ENCODE results near the gene SPTBN4.

Gene SPTBN4

DNA sequence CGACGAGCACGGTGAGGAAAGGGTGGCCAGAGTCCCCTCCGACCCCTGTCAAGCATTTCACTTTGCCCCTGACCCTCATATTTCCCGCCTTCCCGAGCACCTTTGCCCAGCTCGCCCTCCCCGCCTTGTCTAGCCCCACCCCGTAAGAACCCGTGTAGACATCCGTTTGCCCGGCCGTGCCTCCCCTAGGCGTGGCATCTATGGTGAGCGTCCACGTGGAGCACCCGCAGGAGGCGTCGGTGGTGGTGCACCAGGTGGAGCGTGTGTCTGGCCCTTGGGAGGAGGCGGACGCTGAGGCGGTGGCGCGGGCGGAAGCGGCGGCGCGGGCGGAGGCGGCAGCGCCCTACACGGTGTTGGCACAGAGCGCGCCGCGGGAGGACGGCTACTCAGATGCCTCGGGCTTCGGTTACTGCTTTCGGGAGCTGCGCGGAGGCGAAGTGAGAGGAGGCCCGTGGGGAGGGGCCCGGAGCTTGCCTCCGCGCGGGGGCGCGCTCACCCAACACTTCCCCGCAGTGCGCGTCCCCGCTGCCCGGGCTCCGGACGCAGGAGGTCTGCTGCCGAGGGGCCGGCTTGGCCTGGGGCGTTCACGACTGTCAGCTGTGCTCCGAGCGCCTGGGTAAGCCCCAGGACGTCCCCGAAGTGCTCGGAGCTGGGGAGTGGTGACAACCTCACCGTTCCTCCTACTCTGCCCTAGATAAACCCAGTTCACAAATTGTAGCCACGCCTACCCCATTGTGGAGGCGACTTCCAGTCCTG lies 138.6 kb downstream of the SPTBN4 start:
- H3K4me3 ChIP-seq (IDR thresholded peaks at IDR 0.05; ENCODE audit: insufficient read depth, low read depth, low read length): no peak overlapping the region
- TF ChIP-seq, protein P1, sequence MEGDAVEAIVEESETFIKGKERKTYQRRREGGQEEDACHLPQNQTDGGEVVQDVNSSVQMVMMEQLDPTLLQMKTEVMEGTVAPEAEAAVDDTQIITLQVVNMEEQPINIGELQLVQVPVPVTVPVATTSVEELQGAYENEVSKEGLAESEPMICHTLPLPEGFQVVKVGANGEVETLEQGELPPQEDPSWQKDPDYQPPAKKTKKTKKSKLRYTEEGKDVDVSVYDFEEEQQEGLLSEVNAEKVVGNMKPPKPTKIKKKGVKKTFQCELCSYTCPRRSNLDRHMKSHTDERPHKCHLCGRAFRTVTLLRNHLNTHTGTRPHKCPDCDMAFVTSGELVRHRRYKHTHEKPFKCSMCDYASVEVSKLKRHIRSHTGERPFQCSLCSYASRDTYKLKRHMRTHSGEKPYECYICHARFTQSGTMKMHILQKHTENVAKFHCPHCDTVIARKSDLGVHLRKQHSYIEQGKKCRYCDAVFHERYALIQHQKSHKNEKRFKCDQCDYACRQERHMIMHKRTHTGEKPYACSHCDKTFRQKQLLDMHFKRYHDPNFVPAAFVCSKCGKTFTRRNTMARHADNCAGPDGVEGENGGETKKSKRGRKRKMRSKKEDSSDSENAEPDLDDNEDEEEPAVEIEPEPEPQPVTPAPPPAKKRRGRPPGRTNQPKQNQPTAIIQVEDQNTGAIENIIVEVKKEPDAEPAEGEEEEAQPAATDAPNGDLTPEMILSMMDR (conservative IDR thresholded peaks at IDR 0.05; ENCODE audit: low read depth, low read length): 0 out of 2 replicates have a peak, but pooled peaks have one; percentile 21
- H3K9ac ChIP-seq: peak overlapping the region; percentile 56
- H3K36me3 ChIP-seq (ENCODE audit: insufficient read depth): no peaks in the 10 kb centered on the region
- peak overlapping the region; percentile 67 for H3K27ac ChIP-seq
- H2AFZ ChIP-seq (ENCODE audit: low read depth): peak overlapping the region; percentile 51
- H3K27me3 ChIP-seq (ENCODE audit: insufficient read depth, low read depth): peaks cover 12% of the 10 kb centered on the region
- H3K4me1 ChIP-seq (ENCODE audit: low read depth, poor library complexity, severe bottlenecking): peaks cover 51% of the 10 kb centered on the region
- H4K20me1 ChIP-seq (ENCODE audit: insufficient read depth): no peaks in the 10 kb centered on the region
- no peaks in the 10 kb centered on the region for H3K79me2 ChIP-seq (ENCODE audit: insufficient read depth, low read depth)
- peak overlapping the region; percentile 79 for H3K4me2 ChIP-seq

DNA sequence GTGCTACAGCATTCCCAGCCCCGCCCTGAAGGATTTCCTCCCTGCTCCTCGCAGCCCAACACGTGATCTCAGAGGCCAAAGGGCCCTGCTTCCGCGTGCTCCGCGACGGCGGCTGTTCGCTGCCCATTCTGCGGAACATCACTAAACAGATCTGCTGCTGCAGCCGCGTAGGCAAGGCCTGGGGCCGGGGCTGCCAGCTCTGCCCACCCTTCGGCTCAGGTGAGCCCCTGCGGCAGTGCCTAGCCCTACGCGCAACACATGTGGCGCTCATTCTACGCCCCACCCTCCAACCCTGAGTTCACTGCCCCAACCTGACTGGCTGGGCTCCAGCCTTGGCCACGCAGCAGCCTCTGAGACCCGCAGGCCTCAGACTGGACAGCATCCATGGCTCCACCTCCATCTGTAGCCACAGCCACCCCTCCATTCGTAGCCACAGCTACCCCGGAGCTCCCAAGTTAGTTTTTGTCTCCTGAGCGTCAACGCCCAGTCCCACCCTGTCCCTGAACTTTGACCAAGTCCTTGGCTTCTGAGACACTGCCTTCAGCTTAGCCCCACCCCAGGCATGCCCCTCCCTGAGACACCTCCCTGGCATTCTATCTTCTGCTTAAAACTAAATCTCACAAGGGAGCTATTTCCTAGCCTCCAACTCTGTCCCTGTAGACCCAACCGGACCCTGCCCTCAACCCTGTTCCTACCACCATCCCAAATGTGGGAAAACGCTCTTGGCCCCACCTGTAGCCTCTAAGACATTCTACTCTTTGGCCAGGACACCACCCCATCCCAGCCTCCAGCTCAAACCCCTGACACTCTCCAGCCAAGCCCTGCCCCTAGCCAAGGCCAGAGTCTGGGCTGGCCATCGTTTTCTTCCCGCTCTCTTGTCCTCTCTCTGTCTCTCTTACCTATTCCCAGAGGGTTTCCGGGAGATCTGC lies 140.8 kb downstream of the SPTBN4 start:
- Histone ChIP-seq H2AFZ (ENCODE audit: low read depth) (no peak overlapping the region), H3K9ac (no peak overlapping the region), H3K4me3 (IDR thresholded peaks at IDR 0.05; ENCODE audit: insufficient read depth, low read depth, low read length) (no peak overlapping the region), H3K4me1 (ENCODE audit: low read depth, poor library complexity, severe bottlenecking) (peaks cover 41% of the 10 kb centered on the region), H3K36me3 (ENCODE audit: insufficient read depth) (no peaks in the 10 kb centered on the region), H3K27ac (no peak overlapping the region), H3K27me3 (ENCODE audit: insufficient read depth, low read depth) (no peaks in the 10 kb centered on the region), H3K79me2 (ENCODE audit: insufficient read depth, low read depth) (no peaks in the 10 kb centered on the region), H3K4me2 (no peak overlapping the region), H4K20me1 (ENCODE audit: insufficient read depth) (no peaks in the 10 kb centered on the region)
- TF ChIP-seq, protein P1 (conservative IDR thresholded peaks at IDR 0.05; ENCODE audit: low read depth, low read length): no peak

DNA sequence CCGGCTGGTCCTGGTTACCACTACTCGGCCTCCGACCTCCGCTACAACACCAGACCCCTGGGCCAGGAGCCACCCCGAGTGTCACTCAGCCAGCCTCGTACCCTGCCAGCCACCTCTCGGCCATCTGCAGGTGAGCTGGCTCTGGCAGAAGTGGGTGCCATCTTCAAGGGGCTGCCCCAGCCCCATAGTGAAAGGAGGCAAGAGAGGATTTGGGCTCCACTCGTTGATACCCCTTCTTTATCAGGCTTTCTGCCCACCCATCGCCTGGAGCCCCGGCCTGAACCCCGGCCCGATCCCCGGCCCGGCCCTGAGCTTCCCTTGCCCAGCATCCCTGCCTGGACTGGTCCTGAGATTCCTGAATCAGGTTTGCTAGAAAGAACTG lies 141.4 kb downstream of the SPTBN4 start:
- no peaks in the 10 kb centered on the region for H3K79me2 ChIP-seq (ENCODE audit: insufficient read depth, low read depth)
- no peak overlapping the region for H2AFZ ChIP-seq (ENCODE audit: low read depth)
- H3K4me3 ChIP-seq (IDR thresholded peaks at IDR 0.05; ENCODE audit: insufficient read depth, low read depth, low read length): no peak overlapping the region
- H4K20me1 ChIP-seq (ENCODE audit: insufficient read depth): no peaks in the 10 kb centered on the region
- TF ChIP-seq, protein P1 (conservative IDR thresholded peaks at IDR 0.05; ENCODE audit: low read depth, low read length): no peak
- no peaks in the 10 kb centered on the region for H3K27me3 ChIP-seq (ENCODE audit: insufficient read depth, low read depth)
- H3K4me2 ChIP-seq: no peak overlapping the region
- H3K27ac ChIP-seq: no peak overlapping the region
- H3K4me1 ChIP-seq (ENCODE audit: low read depth, poor library complexity, severe bottlenecking): peaks cover 40% of the 10 kb centered on the region
- H3K9ac ChIP-seq: no peak overlapping the region
- no peaks in the 10 kb centered on the region for H3K36me3 ChIP-seq (ENCODE audit: insufficient read depth)

DNA sequence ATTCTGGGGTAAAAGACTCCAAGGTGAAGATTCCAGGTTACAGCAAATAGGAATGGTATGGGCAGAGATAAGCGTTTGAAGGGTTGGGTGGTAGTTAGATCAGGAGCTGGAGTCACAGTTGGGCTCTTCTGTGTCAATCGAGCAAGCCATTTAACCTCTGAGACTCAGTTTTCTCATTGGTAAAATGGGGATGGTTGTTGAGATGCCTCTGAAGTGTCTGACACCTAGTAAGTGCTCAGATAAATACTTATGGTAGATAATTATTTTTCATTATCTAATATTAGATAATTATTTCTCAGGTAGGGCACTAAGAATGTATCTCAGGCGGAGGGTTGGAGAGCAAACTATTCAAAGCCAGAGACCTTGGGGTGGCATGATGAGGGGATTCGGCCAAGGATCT lies 142.2 kb downstream of the SPTBN4 start:
- peak overlapping the region; percentile 77; the same call in 1 of the 2 replicates for H2AFZ ChIP-seq (ENCODE audit: low read depth)
- H3K27ac ChIP-seq: no peak overlapping the region
- H3K9ac ChIP-seq: 0 out of 2 replicates have a peak overlapping the region, but pooled peaks have one; percentile 55
- peak overlapping the region; percentile 70 for H3K4me2 ChIP-seq
- H3K36me3 ChIP-seq (ENCODE audit: insufficient read depth): no peaks in the 10 kb centered on the region
- H4K20me1 ChIP-seq (ENCODE audit: insufficient read depth): no peaks in the 10 kb centered on the region
- peak overlapping the region; percentile 5 for H3K4me3 ChIP-seq (IDR thresholded peaks at IDR 0.05; ENCODE audit: insufficient read depth, low read depth, low read length)
- H3K4me1 ChIP-seq (ENCODE audit: low read depth, poor library complexity, severe bottlenecking): peaks cover 36% of the 10 kb centered on the region
- no peaks in the 10 kb centered on the region for H3K27me3 ChIP-seq (ENCODE audit: insufficient read depth, low read depth)
- TF ChIP-seq, protein P1 (conservative IDR thresholded peaks at IDR 0.05; ENCODE audit: low read depth, low read length): no peak
- H3K79me2 ChIP-seq (ENCODE audit: insufficient read depth, low read depth): no peaks in the 10 kb centered on the region
